Skin of body (tissue), 2 donors: ENCODE measurements around the gene TRIM54. TPM values are rescaled to one million over a fixed set of nuclear protein-coding genes. Genes with fewer than 3 reads are reported as not detected.

Experiments used
- DNase-seq: peaks from one replicate; lab custom pipeline; 2025; lab: John Stamatoyannopoulos, UW
- total RNA-seq: library from RNA; depleted of rRNA; stranded (reverse); fragments of >200 nt; gene quantifications from one replicate; pipeline ENCODE4 v1.2.3, GENCODE V29; 2014

Gene TRIM54
- total RNA-seq: 6.0 TPM

DNA sequence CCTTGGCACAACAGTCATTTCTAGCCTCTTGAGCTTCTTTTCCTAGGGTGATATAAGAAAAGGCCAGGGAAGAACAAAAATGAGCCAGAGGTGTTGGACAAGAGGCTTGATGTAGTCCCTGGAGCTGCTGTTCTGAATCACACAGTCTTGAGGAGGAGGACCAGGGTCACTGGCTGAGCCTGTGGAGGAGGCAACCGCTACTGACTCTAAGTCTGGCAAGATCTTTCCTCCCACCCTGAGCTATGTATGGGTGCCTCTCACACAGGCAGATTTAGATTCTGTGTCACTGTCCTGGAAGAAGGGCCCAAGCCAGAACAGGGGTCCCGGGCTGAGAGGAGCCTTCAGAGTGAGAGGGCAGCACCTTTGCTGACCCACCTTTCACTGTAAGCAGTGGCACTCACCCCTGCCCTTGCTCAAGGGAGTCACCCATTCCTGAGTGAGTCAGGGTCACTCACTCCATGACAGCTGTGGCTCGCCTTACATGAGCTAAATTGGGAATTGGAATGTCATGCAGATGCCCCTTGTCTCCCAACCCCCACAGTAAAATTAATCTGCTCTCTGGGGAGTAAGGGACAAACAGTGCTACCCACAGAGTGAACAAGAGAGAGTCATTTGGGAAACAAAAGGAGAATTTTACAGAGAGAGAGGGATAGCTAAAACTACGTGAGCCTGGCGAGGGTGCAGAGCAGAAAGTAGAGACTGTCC lies at the start of gene TRIM54:
Gene TRIM54 (plus strand): TSS at position 575 of the 705 bp plus-strand sequence. CDS start 303 bp downstream, outside the sequence.
- no peak for DNase-seq

GRCh38 chr2:27233341-27233740 lies 48.9 kb upstream of the TRIM54 start:
- DNase-seq: no peak

DNA sequence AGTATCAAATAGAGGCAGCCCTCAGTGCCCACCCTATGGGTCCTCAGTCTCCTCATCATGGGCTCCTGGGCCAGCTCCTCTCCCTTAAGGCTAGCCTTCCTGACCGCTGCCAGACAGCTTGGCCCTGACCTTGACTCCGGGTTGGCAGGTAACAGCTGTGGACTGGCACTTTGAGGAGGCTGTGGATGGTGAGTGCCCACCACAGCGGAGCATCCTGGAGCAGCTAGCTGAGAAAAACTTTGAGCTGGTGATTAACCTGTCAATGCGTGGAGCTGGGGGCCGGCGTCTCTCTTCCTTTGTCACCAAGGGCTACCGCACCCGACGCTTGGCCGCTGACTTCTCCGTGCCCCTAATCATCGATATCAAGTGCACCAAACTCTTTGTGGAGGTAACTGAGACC lies 46.1 kb upstream of the TRIM54 start:
- DNase-seq: no peak

GRCh38 chr2:27236626-27237025 lies 45.6 kb upstream of the TRIM54 start:
- DNase-seq: no peak

DNA sequence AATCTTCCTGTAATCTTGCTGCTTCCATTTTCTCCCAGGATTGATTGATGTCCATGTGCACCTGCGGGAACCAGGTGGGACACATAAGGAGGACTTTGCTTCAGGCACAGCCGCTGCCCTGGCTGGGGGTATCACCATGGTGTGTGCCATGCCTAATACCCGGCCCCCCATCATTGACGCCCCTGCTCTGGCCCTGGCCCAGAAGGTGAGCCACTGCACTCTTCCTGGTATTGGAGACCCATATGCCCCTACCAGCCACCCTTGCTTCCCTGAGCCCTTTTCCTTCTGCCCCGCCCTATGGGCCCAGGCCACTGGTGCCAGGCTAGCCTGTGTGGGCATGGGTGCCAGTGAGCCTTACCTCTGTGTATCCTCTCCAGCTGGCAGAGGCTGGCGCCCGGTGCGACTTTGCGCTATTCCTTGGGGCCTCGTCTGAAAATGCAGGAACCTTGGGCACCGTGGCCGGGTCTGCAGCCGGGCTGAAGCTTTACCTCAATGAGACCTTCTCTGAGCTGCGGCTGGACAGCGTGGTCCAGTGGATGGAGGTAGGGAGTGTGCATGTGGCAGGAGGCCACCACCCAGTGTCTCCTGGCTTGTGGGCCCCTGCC lies 44.8 kb upstream of the TRIM54 start:
- DNase-seq: no peak

- DNase-seq: no peak
Measured at GRCh38 chr2:27238976-27239375, 43.3 kb upstream of the TRIM54 start.

DNA sequence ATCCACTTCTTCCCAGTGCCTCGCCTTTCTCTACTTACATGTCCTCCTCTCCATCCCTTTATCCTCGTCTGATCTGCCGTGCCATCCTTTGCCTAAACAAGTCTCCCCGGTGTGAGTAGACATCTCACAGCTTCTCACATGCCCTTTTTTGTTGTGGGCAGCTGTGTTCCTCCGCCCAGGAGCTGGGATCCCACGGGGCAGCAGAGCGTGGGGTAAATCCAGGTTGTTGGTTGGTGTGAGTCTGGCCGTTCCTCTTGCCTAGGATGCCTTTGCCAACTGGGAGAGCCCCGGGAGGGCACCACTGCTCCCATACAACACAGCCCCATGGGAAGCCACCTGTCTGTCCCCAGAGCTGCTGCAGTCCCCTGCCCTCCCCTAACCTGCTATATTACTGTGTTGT lies 41.8 kb upstream of the TRIM54 start:
- no peak for DNase-seq

DNA sequence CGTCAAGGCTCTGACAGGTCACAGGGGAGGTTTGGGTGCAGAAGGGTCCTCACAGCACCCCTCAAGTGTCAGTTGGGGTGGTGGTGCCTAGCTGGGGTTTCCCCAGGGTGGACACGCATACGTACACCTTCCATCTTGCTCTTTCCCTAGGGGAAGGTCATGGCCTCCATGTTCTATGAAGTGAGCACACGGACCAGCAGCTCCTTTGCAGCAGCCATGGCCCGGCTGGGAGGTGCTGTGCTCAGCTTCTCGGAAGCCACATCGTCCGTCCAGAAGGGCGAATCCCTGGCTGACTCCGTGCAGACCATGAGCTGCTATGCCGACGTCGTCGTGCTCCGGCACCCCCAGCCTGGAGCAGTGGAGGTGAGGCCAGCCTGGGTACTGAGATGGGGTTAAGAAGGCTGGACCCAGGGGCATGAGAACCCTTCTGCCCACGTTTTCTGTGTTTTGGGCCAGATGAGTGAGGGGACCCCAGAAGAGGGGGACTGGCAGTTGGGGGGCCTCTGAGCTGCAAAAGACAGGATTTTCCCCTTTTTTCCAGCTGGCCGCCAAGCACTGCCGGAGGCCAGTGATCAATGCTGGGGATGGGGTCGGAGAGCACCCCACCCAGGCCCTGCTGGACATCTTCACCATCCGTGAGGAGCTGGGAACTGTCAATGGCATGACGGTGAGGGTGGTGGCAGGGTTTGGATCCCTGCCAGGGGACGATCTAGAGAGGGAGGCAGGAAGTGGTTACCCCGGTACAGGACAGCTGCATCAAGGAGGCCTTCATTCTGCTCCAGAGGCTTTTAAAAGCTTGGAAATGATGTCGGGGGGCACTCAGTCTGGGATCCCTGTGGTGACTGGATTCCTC lies 40.2 kb upstream of the TRIM54 start:
- DNase-seq: no peak

GRCh38 chr2:27242614-27242951 lies 39.6 kb upstream of the TRIM54 start:
- no peak for DNase-seq

- no peak for DNase-seq
Measured at GRCh38 chr2:27243391-27244130, 38.7 kb upstream of the TRIM54 start.

- DNase-seq: no peak
Measured at GRCh38 chr2:27245116-27245515, 37.1 kb upstream of the TRIM54 start.

GRCh38 chr2:27245626-27246025 lies 36.6 kb upstream of the TRIM54 start:
- DNase-seq: no peak

- no peak for DNase-seq
Measured at GRCh38 chr2:27247893-27248292, 34.3 kb upstream of the TRIM54 start.

GRCh38 chr2:27249159-27249890 lies 32.9 kb upstream of the TRIM54 start:
- no peak for DNase-seq

GRCh38 chr2:27249891-27250651 lies 32.2 kb upstream of the TRIM54 start:
- DNase-seq: no peak

- DNase-seq: no peak
Measured at GRCh38 chr2:27250652-27251379, 31.4 kb upstream of the TRIM54 start.

- no peak for DNase-seq
Measured at GRCh38 chr2:27251766-27252165, 30.5 kb upstream of the TRIM54 start.

- no peak for DNase-seq
Measured at GRCh38 chr2:27255187-27255586, 27.0 kb upstream of the TRIM54 start.

DNA sequence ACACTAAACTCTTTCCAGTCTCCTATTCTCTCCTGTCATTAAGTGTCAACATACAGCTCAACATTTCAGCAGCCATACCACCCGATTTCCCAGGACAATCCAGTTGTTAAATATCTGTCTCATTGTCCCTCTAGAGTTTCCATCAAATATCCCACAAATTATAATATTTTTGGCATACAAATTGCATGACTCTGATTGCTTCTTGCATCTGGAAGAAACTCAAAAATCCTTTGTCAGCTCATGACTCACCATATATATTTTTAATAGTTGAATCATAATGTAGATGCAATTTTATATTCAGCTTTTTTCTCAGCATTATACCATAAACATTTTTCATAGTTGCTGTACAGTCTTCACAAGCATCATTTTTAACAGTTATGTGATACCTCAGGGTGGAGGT lies 26.6 kb upstream of the TRIM54 start:
- no peak for DNase-seq
